IPS-15b (cell line): Measurements from ENCODE around the gene L3MBTL3.
"Not testable (repeated sequence)": the region's sequence is repeated elsewhere in the genome, so short reads cannot be mapped to it uniquely, and the experiment has no call there.

Source experiments
- H3K27me3 ChIP-seq: one replicate; pipeline ENCODE4 v1.6.1; 2013; ENCODE audit warnings: low read length; ENCODE audit not compliant: control insufficient read depth, insufficient read depth
- H3K36me3 ChIP-seq: one replicate; pipeline ENCODE4 v1.6.1; 2013; ENCODE audit warnings: low read length; ENCODE audit not compliant: control insufficient read depth, insufficient read depth
- H3K4me1 ChIP-seq: one replicate; pipeline ENCODE4 v1.6.1; 2013; ENCODE audit warnings: mild to moderate bottlenecking, low read length; ENCODE audit not compliant: control insufficient read depth, insufficient read depth
- H3K4me3 ChIP-seq: one replicate; pipeline ENCODE4 v1.5.1; 2013; ENCODE audit warnings: low read depth, low read length
- H3K9ac ChIP-seq: one replicate; pipeline ENCODE4 v1.6.1; 2013; ENCODE audit warnings: low read depth, mild to moderate bottlenecking, low read length
- H3K9me3 ChIP-seq: one replicate; pipeline ENCODE4 v1.6.1; 2013; ENCODE audit warnings: mild to moderate bottlenecking, low read length; ENCODE audit not compliant: control insufficient read depth, insufficient read depth

The L3MBTL3 gene

DNA sequence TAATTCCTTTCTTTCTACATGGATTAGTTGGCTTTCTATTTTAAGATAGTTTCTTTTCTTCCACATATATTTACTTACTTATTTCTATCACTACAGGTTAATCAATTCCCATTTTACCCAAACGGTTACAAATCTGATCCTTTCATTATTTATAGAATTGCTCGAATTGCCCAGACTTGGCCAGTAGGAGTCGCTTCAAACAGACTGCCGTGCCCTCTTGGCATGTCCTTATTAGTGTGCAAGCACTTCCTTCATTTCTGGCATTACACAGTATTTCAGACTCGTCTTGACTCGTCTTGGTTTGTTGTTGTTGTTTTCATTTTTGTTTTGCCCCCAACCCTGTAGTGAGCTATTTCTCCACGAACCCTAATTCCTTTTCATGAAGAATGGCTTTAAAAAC is 129.8 kb downstream of the L3MBTL3 start:
- Histone ChIP-seq H3K9ac (no peak overlapping the region), H3K4me3 (no peak overlapping the region), H3K36me3 (no peaks in the 10 kb centered on the region), H3K27me3 (no peaks in the 10 kb centered on the region), H3K4me1 (no peaks in the 10 kb centered on the region), H3K9me3 (no peaks in the 10 kb centered on the region)

- H3K36me3 ChIP-seq, H3K9me3 ChIP-seq, H3K9ac ChIP-seq, H3K27me3 ChIP-seq, H3K4me3 ChIP-seq, H3K4me1 ChIP-seq: not testable (repeated sequence)
Measured at GRCh38 chr6:130149016-130149415, 130.6 kb downstream of the L3MBTL3 start.

DNA sequence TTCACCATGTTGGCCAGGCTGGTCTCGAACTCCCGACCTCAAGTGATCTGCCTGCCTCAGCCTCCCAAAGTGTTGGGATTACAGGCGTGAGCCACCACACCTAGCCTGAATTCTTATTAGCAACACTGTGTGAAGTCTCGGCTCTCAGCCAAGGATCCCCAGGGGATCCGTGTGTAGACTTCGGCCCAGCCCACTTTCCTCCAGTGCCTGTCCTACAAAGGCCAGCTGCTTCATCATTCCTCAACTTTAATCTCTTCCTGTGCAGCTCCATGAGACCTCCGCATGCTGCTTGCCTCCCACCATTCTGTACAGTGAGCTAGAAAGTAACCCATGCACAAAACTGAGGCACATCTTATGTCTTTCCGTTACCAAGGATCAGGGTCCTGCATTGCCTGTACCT is 132.5 kb downstream of the L3MBTL3 start:
- Histone ChIP-seq H3K36me3 (no peaks in the 10 kb centered on the region), H3K9ac (no peak overlapping the region), H3K4me3 (no peak overlapping the region), H3K9me3 (no peaks in the 10 kb centered on the region), H3K27me3 (no peaks in the 10 kb centered on the region), H3K4me1 (no peaks in the 10 kb centered on the region)

- Histone ChIP-seq H3K27me3 (no peaks in the 10 kb centered on the region), H3K4me3 (no peak overlapping the region), H3K9me3 (no peaks in the 10 kb centered on the region), H3K9ac (no peak overlapping the region), H3K36me3 (no peaks in the 10 kb centered on the region), H3K4me1 (no peaks in the 10 kb centered on the region)
Measured at GRCh38 chr6:130152908-130153510, 134.6 kb downstream of the L3MBTL3 start.

GRCh38 chr6:130156908-130157307 is 138.5 kb downstream of the L3MBTL3 start:
- Histone ChIP-seq H3K4me3 (no peak overlapping the region), H3K36me3 (no peaks in the 10 kb centered on the region), H3K9ac (no peak overlapping the region), H3K4me1 (no peaks in the 10 kb centered on the region), H3K9me3 (no peaks in the 10 kb centered on the region), H3K27me3 (no peaks in the 10 kb centered on the region)

DNA sequence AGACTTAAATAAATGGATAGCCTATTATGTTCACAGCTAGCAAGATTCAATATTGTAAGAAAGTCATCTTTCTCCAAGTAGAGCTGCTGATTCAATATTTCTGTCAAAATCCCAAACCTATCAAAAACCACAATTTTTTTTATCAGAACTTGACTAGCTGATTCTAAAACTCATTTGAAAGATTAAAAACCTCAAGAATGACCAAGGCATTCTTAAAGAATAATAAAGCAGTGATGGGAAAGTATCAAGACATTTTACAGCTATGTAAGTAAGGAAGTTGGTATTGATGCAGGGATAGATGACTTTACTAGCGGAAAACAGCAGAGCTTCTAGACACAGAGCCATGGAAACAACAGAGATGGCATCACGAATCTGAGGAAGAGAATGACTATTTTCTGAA is 139.7 kb downstream of the L3MBTL3 start:
- H3K9me3 ChIP-seq, result no peaks in the 10 kb centered on the region
- no peaks in the 10 kb centered on the region for H3K36me3 ChIP-seq
- H3K4me3 ChIP-seq, result no peak overlapping the region
- no peaks in the 10 kb centered on the region for H3K27me3 ChIP-seq
- no peaks in the 10 kb centered on the region for H3K4me1 ChIP-seq
- no peak overlapping the region for H3K9ac ChIP-seq

DNA sequence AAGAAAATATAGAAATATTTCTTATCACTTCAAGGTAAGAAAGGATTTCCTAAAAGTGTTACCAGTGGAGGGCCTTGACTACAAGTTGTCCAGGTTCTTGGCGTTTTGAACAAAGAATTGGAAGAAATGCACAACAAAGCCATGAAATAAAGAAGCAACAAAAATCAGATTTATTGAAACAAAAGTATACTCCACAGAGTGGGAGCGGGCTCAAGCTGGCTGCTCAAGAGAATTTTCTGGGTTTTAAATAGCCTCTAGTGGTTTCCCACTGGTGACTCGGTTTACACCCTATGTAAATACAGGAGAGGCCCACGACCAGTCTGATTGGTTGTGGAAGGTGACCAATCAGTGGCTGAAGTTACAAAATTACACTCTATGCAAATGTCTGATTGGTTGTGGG is 140.2 kb downstream of the L3MBTL3 start:
- Histone ChIP-seq H3K4me1 (no peaks in the 10 kb centered on the region), H3K27me3 (no peaks in the 10 kb centered on the region)

DNA sequence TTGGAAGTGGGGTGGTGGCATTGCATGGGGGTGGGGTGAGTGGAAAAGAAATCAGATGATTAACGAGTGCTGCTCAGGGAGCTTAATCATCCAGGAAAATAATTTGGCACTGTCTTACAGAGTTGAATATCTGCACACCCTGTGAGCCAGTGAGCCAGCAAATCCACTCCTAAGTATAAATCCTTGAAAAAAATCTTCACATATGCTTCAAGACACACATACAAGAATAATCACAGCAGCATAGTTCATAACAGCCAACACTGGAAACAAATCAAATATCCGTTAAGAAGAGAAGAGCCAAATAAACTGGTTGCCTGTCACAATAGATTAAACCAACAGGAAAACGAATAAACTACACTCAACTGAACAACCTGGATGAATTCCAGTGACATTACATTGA is 141.6 kb downstream of the L3MBTL3 start:
- Histone ChIP-seq H3K9ac (no peak overlapping the region), H3K36me3 (no peaks in the 10 kb centered on the region), H3K27me3 (no peaks in the 10 kb centered on the region), H3K4me1 (no peaks in the 10 kb centered on the region), H3K9me3 (no peaks in the 10 kb centered on the region), H3K4me3 (no peak overlapping the region)

More for the DNA sequence above, 140.2 kb downstream of the L3MBTL3 start:
- Histone ChIP-seq H3K36me3 (no peaks in the 10 kb centered on the region), H3K4me3 (no peak overlapping the region), H3K9me3 (no peaks in the 10 kb centered on the region), H3K9ac (no peak overlapping the region)

- Histone ChIP-seq H3K36me3 (no peaks in the 10 kb centered on the region), H3K4me1 (no peaks in the 10 kb centered on the region), H3K4me3 (no peak overlapping the region), H3K9ac (no peak overlapping the region), H3K9me3 (no peaks in the 10 kb centered on the region), H3K27me3 (no peaks in the 10 kb centered on the region)
Measured at GRCh38 chr6:130161683-130162404, 143.5 kb downstream of the L3MBTL3 start.

DNA sequence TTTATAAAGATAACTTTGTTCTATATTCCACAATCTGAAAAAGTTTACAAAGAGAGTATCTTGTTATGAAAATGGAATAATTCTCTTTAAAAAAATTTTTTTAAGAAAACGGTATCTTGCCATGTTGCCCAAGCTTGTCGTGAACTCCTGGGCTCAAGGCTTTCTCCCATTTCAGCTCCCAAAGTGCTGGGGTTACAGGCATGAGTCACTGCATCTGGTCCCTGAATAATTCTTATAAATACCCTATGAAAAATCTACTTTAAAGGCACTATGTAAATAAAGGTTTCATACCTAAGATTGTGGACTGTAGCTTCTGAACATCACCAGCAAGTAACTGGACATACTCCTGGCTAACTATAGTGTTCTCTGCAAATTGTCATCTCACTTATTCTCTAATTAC is 144.0 kb downstream of the L3MBTL3 start:
- no peak overlapping the region for H3K4me3 ChIP-seq
- H3K4me1 ChIP-seq, result no peaks in the 10 kb centered on the region
- no peak overlapping the region for H3K9ac ChIP-seq
- H3K27me3 ChIP-seq, result no peaks in the 10 kb centered on the region
- no peaks in the 10 kb centered on the region for H3K9me3 ChIP-seq
- no peaks in the 10 kb centered on the region for H3K36me3 ChIP-seq

DNA sequence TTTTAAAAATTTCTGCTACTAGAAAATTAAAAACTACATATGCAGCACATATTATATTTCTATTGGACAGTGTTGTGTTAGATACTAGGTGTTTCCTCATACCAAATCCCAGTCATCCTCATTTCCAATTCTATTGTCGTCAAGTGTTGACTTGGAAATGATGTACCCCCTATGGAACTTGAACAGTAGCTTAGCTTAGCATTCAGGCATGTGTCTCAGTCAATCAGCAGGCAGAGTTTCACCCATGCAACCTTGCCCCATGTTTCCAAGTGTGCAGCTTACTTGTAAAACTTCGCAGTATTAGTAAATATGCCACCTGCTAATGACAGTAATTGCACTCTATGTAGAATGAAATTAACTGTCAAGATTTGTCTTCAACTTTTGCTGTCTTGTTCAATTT is 144.9 kb downstream of the L3MBTL3 start:
- Histone ChIP-seq H3K36me3 (no peaks in the 10 kb centered on the region), H3K9ac (no peak overlapping the region), H3K9me3 (no peaks in the 10 kb centered on the region), H3K4me3 (no peak overlapping the region), H3K27me3 (no peaks in the 10 kb centered on the region), H3K4me1 (no peaks in the 10 kb centered on the region)

DNA sequence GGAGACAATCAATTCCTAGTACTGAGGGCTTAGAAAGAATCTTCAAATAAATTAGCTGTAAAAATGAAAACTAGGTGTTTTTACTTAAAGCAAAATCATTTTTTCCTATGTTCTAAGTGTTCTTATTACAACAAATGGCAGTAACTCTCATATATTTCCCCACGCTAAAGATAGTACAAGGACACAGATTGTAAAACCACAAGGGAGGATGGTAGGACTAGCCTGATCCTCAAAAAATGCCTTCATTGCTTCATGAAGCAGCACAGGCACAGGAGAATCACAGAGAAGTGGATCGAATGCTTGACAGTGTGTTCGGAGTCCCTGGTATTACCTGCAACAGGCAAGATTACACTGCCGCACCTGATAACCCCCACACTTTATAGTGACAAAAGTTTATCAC is 145.9 kb downstream of the L3MBTL3 start:
- H3K27me3 ChIP-seq, result no peaks in the 10 kb centered on the region
- H3K9me3 ChIP-seq, result no peaks in the 10 kb centered on the region
- no peak overlapping the region for H3K9ac ChIP-seq
- no peaks in the 10 kb centered on the region for H3K36me3 ChIP-seq
- H3K4me3 ChIP-seq, result no peak overlapping the region
- H3K4me1 ChIP-seq, result no peaks in the 10 kb centered on the region
